GM18508 (cell line): ENCODE results near the gene GKAP1.
"Not testable (repeated sequence)": the region's sequence is repeated elsewhere in the genome, so short reads cannot be mapped to it uniquely, and the experiment has no call there.

Experiments
- ATAC-seq: cut with Tn5 transposase; IDR thresholded peaks from one replicate; pipeline ENCODE4 v1.9.1; 2021; ENCODE audit warnings: moderate number of reproducible peaks; ENCODE audit not compliant: insufficient read depth, unreplicated experiment

GKAP1 gene

GRCh38 chr9:83733739-83734138 lies 83.8 kb downstream of the GKAP1 start:
- ATAC-seq = no peak

DNA sequence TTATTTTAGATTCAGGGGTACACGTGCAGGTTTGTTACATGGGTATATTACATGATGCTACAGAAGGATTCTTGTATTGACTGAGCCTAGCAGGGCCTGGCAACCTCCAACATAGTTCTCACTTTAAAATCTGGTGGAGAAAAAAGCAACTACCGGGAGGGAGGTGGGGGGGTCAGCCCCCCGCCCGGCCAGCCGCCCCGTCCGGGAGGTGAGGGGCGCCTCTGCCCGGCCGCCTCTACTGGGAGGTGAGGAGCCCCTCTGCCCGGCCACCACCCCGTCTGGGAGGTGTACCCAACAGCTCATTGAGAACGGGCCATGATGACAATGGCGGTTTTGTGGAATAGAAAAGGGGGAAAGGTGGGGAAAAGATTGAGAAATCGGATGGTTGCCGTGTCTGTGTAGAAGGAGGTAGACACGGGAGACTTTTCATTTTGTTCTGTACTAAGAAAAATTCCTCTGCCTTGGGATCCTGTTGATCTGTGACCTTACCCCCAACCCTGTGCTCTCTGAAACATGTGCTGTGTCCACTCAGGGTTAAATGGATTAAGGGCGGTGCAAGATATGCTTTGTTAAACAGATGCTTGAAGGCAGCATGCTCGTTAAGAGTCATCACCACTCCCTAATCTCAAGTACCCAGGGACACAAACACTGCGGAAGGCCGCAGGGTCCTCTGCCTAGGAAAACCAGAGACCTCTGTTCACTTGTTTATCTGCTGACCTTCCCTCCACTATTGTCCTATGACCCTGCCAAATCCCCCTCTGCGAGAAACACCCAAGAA lies 88.8 kb downstream of the GKAP1 start:
- not testable (repeated sequence) for ATAC-seq

DNA sequence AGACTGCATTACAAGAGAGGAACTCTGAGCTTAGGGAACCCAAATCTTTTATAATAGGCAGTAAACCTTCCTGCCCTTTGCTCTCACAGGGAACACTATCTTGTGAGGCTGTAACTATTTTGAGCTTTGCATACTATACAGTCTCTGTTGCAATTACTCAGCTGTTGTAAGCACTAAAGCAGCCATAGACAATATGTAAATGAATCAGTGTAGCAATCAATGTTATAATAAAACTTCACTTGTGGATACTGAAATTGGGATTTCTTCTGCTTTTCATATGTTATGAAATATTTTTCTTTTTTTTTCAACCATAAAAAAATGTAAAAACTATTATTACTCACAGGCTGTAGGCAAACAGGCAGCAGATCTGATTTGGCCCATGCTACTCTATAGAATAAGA lies 93.1 kb downstream of the GKAP1 start:
- ATAC-seq = no peak

GRCh38 chr9:83722726-83723495 lies 94.7 kb downstream of the GKAP1 start:
- no peak for ATAC-seq

DNA sequence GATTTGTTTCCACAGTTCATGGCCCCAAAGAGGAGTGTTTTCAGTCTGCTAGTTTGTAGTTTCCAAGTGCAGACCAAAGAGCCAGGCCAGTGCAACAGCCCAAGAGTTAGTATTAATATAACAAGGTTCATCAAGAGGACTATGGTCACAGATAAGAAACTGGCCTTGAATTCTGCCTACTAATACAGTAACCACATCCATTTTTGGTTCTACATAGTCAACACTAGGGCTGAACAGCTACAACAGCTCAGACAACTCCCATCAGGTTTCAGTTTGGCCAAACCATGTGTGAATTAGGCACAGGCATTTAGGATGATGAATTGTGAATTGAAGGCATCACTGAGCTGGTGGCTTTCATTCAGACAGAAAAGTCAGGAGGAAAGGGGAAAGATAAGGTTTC lies 96.1 kb downstream of the GKAP1 start:
- ATAC-seq = no peak

DNA sequence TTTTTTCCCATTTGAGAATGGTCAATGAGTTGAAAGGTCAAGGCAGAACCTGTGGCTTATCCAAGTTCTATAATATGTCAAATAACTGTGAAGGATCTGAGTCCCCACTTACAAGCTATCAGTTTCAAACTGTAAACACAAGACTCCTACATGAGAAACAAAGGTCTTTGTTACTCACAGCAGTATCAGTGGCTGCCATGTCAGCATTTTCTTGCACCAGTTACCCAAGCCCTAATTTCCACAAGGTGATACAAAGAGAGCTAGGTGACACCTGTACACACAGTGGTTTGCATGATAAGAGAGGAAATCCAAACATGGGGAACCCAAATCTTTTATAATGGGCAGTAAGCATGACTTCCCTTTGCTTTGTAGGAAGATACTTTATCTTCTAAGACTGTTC lies 101.8 kb downstream of the GKAP1 start:
- ATAC-seq = no peak

GRCh38 chr9:83715221-83715620 lies 102.3 kb downstream of the GKAP1 start:
- ATAC-seq = no peak

DNA sequence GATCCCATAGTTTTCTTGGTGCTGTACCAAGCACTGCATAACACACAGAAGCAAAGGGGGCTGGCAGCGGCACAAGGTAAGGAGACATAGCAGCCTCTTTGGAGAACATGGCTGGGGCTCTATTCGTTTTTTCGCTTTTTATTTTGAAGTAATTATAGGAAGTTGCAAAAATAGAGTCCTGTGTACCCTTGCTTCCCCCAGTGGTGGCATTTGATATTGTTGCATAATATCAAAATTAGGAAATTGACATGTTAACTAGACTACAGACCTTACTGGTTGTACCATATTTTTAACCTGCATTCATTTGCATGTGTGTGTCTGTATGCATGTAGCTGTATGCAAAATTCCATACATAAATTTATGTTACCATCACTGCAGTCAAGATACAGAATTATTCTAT lies 103.2 kb downstream of the GKAP1 start:
- ATAC-seq = no peak

DNA sequence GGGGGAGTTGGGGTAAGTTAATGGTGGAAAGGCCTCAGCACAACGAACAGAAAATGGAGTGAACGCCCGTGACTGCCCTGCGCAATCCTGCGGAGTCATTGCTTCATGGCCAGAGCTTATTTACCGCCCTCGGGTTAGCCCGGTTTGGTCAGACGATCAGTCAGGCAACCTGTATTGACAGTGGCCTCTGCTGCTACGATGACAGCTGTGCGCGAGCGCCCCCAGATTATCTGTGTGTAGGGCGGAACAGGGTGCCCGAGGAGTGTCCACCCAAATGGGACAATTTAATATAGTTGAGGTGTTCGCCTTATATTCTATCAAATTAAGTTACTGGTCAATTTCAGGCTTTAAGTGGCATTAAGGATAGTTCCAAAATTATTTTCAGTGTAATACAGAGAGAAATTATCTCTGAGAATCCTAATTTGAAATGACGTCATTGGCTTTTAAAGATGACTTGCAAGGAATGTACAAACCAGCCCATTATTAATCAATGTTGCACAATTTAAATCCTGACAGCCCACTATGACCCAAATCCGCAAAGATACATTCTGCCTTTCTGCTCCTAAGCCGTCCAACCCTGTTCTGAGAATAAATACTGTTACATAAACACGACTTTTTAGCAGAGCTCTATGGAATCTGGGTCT lies 108.9 kb downstream of the GKAP1 start:
- peak; percentile 47 for ATAC-seq

DNA sequence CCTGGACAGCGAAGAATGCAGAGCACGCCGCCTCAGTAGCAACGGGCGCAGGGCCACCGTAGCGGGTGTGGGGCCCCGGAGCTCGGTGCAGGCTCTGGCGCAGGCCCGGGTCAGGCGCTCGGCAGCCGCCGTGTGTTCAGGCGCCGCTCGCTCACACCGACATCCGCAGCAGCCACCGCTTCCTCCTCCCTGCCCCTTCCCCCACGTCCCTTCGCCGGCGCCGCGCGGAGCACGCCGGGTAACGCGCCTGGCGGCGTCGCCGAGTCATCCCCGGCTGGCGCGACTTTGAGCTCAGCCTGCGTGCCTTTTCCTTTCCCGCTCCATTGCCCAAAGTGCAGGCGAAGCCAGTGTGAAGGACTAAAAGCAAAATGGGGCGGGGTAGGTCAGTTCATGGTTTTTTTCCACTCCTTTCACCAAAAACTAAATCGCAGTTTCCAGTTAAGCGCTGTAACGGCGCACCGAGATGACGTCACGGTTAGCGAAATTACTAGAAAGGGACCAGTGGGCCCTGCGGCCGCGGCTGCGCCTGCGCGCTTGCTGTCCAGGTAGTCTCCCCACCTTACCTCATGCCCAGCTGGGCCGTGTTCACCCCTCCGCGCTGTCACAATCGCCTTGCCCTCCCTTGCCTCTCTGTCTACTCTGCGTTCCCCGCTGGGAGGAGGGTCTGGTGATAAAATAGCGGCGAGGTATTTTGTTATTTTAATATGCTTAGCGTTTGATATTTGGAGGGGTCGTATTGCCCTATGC lies 109.6 kb downstream of the GKAP1 start, which contains the start of gene UBQLN1:
Gene UBQLN1, minus strand, starts transcription at position 191 of the 747 bp plus-strand sequence. CDS start 279 bp downstream, outside the sequence.
- peak; percentile 49 for ATAC-seq

GRCh38 chr9:83707518-83707767 lies 110.1 kb downstream of the GKAP1 start:
- ATAC-seq = peak; percentile 33

DNA sequence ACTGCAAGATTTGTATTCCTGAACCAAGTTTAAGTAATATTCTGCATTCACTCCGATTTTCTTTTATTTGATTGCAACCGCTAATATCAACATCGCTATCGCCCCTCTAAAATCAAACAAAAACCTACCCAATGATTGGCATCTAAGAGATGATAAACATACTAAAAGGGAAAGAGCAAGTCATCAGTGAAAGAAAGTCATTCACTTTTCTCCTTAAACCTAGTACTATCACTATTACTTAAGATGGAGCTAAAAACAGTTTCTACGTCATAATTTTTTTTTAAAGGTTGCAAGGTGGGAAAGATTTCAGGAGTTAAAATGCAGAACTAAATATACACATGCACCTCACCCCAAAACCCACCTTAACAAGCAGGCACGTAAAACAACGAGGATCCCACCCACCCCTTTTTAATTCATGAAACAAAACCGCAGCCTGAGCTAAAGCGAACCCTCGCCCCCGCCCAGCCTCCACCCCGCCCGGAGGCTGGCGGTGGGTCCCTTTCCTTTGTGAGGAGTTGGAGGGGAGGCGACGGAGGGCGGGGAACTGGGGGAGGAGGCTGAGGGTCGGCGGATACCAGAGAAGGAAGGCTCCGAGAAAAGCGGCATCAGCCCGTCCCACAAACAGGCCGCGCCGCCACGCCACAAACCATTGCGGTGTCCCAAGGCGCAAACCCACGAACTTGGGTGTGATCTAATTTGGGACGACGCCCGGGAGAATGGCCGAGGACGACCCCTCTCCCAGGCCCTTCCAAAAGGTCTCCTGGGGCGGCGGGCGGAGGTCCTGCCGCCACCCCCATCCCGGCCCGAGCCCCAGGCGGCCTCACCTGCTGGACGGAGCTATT lies 110.7 kb downstream of the GKAP1 start:
- peak; percentile 9 for ATAC-seq

GRCh38 chr9:83705219-83705651 lies 112.3 kb downstream of the GKAP1 start:
- ATAC-seq = not testable (repeated sequence)

DNA sequence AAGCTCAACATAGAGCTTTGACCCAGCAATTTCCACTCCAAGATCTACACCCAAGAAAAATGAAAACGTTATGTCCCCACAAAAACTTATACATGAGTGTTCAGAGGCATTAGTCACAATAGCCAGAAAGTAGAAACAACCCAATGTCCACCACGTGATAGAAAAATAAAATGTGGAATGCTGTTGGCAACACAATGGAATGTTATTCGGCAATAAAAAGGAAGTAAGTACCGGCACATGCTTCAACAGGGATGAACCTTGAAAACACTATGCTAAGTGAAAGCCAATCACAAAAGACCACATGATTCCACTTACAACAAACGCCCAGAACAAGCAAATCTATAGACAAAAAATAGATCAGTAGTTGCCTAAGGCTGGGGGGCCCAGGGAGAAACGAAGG lies 115.8 kb downstream of the GKAP1 start:
- ATAC-seq = no peak

DNA sequence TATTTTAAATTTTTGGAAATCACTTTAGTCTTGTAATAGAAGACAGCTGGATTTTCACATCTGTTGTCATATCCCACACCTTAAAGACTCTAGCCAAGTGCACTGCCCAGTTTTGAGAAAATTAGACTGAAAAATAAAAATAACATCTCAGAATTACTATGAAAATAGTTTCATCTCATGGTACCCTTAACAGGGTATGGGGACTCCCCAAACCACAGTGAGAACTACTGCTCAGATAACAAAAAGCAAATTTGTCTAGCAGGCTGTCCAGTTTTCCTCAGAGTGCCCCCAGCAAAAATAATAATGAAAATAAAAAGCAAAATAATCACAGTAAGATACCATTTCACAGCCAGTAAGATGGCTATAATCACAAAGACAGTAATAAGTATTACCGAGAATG lies 116.3 kb downstream of the GKAP1 start:
- no peak for ATAC-seq

- no peak for ATAC-seq
These were observed 118.0 kb downstream of the GKAP1 start for GRCh38 chr9:83699615-83700014.

DNA sequence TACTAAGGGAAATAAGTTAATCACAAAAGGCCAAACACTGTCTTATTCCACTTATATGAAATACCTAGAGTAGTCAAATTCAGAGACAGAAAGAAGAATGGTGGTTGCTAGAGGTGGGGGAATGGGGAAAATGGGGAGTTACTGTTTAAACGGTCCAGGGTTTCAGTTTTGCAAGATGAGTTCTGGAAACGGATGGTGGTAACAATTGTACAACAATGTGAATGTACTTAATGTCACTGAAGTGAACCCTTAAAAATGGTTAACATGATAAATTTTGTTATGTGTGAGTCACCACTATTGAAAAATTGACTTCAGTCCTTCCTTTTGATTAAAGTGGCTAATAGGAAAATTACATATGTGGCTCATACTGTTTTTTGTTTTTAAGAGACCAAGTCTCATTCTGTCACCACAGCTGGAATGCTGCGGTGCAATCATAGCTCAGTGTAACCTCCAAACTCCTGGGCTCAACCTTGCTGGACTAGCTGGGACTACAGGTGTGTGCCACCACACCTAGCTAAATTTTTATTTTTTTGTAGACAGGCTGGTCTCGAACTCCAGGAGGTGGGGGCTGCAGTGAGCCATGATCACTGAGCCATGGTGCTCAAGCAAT lies 118.5 kb downstream of the GKAP1 start:
- ATAC-seq = no peak

DNA sequence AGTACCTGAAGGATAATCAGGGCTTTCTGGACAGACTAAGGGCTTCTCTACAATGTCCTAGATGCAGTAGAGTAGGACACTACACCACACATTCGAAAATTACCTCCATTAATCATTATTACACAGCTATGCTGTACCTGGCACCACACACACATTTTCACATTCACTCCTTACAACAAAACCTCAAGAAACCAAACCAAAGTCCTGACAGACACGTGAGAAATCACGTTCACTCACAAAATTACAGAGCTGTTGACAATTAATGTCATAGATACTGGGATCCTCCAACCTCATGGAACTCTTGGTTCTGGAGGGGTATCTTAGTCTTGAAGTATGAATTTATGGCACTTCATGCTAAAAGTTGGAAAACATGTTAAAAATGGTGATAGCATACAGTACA lies 126.1 kb downstream of the GKAP1 start:
- ATAC-seq = no peak
